DMS153 (cell line): ENCODE results near the gene LRBA.
"Not testable (repeated sequence)": the region's sequence is repeated elsewhere in the genome, so short reads cannot be mapped to it uniquely, and the experiment has no call there.

Experiments
- DNase-seq: peaks from one replicate; lab custom pipeline; 2025; lab: John Stamatoyannopoulos, UW

Gene LRBA

GRCh38 chr4:150942539-150942938 lies 72.5 kb downstream of the LRBA start:
- no peak for DNase-seq

- DNase-seq: no peak
Measured at GRCh38 chr4:150940123-150940522, 75.0 kb downstream of the LRBA start.

GRCh38 chr4:150939530-150939929 lies 75.6 kb downstream of the LRBA start:
- DNase-seq: no peak

- DNase-seq: no peak
Measured at GRCh38 chr4:150938873-150939499, 76.1 kb downstream of the LRBA start.

- no peak for DNase-seq
Measured at GRCh38 chr4:150938417-150938816, 76.7 kb downstream of the LRBA start.

- DNase-seq: no peak
Measured at GRCh38 chr4:150934022-150934421, 81.1 kb downstream of the LRBA start.

- no peak for DNase-seq
Measured at GRCh38 chr4:150931796-150932195, 83.3 kb downstream of the LRBA start.

- no peak for DNase-seq
Measured at GRCh38 chr4:150931005-150931404, 84.1 kb downstream of the LRBA start.

- no peak for DNase-seq
Measured at GRCh38 chr4:150923945-150924344, 91.1 kb downstream of the LRBA start.

GRCh38 chr4:150921486-150921885 lies 93.6 kb downstream of the LRBA start:
- not testable (repeated sequence) for DNase-seq

- DNase-seq: not testable (repeated sequence)
Measured at GRCh38 chr4:150918562-150918961, 96.5 kb downstream of the LRBA start.

GRCh38 chr4:150911326-150911725 lies 103.8 kb downstream of the LRBA start:
- no peak for DNase-seq

GRCh38 chr4:150909116-150909515 lies 106.0 kb downstream of the LRBA start:
- no peak for DNase-seq

GRCh38 chr4:150906987-150907633 lies 108.0 kb downstream of the LRBA start:
- no peak for DNase-seq

- no peak for DNase-seq
Measured at GRCh38 chr4:150904671-150905070, 110.4 kb downstream of the LRBA start.

- DNase-seq: no peak
Measured at GRCh38 chr4:150903603-150904002, 111.5 kb downstream of the LRBA start.

- no peak for DNase-seq
Measured at GRCh38 chr4:150896497-150896896, 118.6 kb downstream of the LRBA start.

GRCh38 chr4:150890246-150890645 lies 124.8 kb downstream of the LRBA start:
- peak; percentile 11 for DNase-seq

GRCh38 chr4:150889306-150889705 lies 125.8 kb downstream of the LRBA start:
- DNase-seq: no peak

GRCh38 chr4:150888625-150889024 lies 126.5 kb downstream of the LRBA start:
- DNase-seq: no peak

- no peak for DNase-seq
Measured at GRCh38 chr4:150888217-150888616, 126.9 kb downstream of the LRBA start.

GRCh38 chr4:150886597-150886996 lies 128.5 kb downstream of the LRBA start:
- no peak for DNase-seq

GRCh38 chr4:150884625-150885024 lies 130.5 kb downstream of the LRBA start:
- no peak for DNase-seq

GRCh38 chr4:150875367-150875766 lies 139.7 kb downstream of the LRBA start:
- no peak for DNase-seq
